COLO668 (cell line): ENCODE data around the gene AGPAT1.
"Not testable (repeated sequence)": the region's sequence is repeated elsewhere in the genome, so short reads cannot be mapped to it uniquely, and the experiment has no call there.

Experiments used
- DNase-seq: peaks from one replicate; lab custom pipeline; 2025; ENCODE audit not compliant: unreplicated experiment; lab: John Stamatoyannopoulos, UW

The AGPAT1 gene

GRCh38 chr6:32151181-32151862, 24.6 kb downstream of the AGPAT1 start:
- no peak for DNase-seq

- no peak for DNase-seq
Measured at GRCh38 chr6:32149932-32150870, 25.7 kb downstream of the AGPAT1 start.

- no peak for DNase-seq
Measured at GRCh38 chr6:32149092-32149755, 26.7 kb downstream of the AGPAT1 start.

DNA sequence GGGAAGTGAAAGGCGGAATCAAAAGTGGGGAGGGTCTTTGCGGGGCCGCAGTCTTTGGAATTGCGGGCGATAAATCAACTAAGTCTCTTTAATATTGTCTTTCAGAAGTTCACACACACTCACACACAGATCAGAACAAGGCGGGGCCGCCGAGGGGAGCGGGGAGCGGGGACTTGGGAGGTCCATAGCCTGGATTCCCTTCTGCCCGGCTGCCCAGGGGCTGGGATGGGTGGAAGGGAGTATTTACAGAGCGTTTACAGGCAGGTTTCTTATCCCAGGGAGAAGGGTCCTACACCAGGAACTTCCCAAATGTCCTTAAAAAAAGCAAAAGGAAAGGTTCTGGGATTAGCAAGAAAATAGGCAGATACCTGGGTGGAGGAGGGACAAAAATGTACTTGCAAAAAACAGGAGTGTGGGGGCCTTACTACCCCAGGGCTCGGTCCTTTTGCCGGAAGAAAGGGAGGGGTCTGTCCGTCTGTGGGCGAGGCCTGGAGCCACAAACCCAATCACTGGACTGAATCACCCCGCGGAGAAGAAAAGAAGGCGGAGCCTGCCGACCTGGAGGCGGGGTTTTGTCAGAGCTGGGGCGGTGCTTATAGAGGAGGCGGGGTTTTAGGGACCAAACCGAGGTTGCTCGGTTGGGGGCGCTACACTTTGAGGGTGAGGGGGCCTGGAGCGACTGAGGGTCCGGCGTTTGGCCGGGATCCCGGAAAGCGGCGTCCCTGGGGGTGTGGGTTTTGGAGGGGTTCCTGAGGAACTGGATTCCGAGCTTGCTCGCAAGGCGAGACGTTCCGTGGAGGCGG, 27.4 kb downstream of the AGPAT1 start:
- DNase-seq, result no peak

- no peak for DNase-seq
Measured at GRCh38 chr6:32147401-32148132, 28.3 kb downstream of the AGPAT1 start.

DNA sequence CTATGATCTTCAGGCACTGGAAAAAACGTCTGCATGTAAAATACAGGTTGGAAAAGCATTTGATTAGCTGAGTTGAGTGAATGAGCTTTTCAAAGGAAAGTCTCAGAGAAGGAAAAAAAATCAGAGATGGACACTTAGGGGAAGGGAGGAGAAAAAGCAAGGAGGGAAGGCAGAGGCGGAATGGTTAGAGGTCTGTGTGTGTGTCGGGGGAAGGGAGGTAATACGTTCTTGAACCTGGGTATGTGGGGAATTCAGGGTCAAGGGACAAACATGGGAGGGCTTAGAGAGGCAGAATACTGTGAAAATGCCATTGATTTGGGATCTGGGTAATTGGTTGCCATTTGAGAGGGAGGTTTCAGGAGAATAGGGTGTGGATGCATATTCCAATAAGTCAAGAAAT, 29.2 kb downstream of the AGPAT1 start:
- no peak for DNase-seq

DNA sequence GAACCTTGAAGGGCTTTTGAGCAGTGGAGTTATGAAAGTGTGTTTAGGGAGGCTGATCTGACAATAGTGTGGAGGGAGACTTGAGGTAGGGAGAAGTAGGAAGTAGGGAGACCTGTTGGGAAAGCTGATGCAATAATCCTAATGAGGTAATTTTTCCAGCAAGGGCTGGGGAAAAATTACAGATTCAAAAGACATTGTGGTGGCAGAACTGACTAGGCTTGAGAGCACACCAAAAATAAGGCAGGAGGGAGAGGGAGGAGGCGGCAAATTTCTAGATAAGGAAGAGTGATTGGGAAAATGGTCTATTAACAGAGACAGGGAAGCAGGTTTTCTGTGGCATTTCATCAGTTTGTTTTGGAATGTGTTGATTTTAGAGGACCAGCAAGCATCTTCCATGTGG, 29.6 kb downstream of the AGPAT1 start:
- no peak for DNase-seq

DNA sequence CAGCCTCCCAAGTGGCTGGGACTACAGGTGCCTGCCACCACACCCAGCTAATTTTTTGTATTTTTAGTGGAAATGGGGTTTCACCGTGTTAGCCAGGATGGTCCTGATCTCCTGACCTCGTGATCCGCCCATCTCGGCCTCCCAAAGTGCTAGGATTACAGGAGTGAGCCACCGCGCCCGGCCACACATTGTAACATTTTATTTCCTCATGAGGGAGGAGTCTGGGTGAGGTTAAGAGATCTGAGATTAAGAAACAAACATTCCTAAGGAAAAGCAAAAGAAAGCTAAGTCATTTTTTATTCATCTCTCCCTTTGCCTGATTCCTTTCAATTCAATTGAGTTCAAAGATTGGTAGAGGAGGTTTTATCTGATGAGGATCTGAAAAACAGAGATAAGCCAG, 31.6 kb downstream of the AGPAT1 start:
- DNase-seq, result not testable (repeated sequence)

DNA sequence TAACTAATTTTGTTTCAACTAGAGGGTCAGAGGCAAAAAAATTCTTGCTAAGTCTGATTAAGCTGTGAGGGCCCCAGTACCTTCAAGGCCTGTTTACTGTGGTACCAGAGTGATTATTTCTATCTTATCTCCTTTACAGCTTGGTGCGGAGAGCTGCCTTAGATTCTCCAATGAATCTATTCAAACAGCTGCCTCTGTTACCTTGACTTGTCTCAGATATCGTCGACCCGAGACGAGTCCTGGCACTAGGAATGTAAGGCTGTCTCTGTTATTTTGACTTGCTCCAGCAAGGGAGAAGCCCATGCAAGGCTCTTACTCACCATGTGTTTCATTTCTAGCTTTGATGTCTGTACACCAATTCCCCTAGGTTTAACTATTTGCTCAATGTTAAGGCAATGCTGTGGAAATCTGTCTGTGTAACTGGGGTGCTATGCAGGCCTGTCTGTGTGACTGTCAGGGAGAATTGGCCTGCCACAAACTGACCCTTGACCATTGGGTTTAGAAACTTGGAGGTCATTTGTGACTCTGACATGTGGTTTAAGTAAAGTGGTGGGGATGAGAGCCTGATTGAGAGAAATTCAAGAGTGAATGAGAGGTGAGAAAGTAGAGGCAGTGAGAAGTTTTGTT, 35.4 kb downstream of the AGPAT1 start:
- no peak for DNase-seq

DNA sequence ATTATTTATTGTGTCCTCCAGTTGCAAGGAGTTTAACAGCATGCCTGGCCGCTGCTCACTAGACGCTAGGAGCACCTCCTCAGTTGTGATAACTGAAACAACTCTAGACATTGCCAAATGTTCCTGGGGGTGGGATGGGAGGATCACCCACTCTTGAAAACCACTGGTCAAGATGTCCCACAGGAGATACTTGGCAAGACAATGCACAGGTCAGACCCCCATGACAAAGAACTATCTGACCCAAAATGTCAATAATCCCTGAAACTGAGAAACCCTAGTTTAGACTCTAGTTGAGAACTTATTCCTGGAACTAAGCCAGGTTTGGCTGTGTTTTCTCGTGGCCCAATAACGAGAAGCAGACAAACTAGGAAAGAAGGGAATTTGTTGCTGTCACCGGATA, 36.3 kb downstream of the AGPAT1 start:
- DNase-seq, result no peak

- DNase-seq, result no peak
Measured at GRCh38 chr6:32137454-32137853, 38.4 kb downstream of the AGPAT1 start.

- no peak for DNase-seq
Measured at GRCh38 chr6:32133786-32134185, 42.1 kb downstream of the AGPAT1 start.

DNA sequence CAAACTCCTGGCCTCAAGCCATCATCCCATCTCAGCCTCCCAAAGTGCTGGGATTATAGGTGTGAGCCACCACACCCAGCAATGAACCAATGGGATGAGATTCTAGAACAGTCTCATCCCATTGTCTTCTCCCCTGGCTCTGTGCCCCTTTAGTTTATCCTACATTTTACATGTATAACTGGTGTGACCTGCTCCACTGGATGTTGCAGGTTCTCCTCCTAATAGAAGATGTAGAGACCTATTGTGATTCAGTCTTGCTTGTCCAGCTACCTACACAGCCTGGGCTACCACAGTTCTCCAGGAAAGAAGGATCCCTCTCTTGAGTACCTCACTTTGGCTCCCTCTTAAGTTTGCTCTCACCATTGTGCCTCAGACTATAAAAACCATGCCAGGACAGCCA, 43.8 kb downstream of the AGPAT1 start:
- DNase-seq, result no peak

GRCh38 chr6:32131439-32131948, 44.4 kb downstream of the AGPAT1 start:
- DNase-seq, result no peak

DNA sequence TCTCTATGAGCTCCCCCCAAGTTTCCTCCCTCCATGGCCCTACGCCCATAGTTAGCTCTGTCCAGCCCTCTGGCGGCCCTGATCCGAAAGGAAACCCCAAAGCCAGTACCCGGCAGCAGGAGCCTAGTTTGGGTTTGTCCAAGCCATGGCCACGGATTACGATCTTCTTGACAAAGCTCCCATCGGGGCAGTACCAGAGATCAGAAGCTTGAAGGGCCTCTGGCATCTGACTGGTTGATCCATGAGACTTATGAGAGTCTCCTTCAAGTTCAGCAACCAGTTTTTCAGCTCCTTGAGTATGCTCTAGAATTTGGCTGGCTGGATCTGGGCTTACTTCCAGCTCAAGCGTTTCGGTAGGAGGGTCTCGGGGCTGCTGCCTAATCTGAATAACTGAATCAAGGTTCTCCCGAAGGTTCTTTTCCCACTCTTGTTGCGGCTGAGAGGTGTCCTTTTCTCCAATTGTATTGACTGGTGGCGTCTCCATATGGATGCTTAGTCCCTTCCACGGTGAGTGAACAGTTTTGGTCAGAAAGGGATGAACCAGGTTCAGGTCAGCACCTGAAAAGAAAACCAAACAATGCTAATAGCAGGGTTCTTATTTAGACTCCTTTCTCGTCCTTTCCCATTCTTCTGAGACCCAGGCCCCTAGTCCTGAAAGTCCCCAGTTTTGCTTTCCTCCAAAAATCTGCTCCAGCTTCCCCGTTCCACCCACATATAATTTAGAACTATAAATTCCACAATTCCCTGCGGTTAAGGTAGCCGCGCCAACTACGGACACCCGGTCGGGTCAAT, 46.4 kb downstream of the AGPAT1 start:
- DNase-seq, result no peak

DNA sequence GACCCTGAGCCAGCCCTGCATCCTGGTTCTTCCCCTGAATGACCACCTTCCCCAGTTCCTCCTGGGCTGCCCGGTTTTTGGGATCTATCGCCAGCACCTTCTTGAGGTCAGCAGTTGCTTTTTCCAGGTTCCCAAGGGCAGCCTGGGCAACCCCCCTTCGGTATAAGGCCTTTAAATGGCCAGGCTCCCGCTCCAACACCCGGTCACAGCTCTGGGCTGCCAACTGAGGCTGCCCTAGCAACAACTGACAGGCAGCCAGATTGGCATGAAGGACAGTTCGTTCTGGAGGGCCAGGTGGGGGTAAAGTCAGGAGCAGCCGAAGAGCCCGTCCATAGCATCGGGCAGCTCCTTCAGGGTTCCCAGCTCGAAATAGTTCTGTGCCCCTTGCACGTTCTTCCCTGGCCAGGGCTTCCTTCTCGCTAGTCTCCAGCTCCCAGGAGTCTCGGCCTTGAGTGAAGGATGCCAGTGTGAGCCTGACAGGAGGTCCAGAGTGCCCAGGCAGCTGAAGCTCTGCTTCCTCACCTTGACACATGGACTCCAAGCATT, 47.1 kb downstream of the AGPAT1 start:
- no peak for DNase-seq

DNA sequence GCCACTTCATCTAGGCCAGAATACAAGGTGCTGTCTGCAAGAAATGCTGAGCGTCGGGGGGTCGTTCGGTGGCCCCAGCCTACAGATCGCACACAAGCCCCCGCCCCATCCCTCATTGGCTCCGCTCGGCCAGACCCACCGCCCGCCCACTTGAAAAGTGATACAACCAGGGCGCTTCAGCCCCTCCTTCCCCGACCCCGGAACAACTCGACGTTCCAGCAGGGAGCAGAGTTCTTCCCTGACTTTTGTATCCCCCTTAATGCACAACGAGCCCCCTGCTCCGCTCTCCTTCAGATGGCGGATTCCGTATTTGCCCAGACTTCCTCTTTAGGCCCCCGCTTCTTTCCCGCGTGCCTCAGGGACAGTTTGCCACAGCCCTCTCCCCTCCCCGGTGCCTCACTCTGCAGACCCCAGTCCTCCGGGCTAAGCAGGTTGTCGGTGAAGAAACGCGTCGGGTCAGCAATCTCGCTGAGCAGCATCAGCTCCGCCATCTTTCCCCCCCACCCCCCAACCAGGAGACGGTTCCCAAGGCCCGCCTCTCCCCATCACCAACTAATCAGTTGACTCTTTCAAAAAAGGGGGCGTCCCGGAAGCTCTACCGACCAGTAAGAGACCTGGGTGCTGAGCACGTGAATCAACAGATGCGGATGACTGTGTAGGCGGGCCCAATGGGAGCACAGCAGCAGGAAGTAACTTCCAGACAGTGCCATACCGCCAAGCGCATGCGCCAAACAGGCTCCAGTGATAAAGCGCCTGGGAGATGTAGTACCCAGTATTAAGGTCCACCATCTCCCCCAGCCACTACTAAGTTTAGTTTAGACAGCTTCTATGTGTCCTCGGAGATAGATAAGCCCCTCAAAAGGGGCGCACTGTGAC, 47.9 kb downstream of the AGPAT1 start, which contains the start of gene ATF6B:
Gene ATF6B, minus strand, starts transcription at position 530 of the 876 bp plus-strand sequence. Its CDS starts 39 bp downstream, at position 491.
- DNase-seq, result peak; percentile 92

- no peak for DNase-seq
Measured at GRCh38 chr6:32127409-32127716, 48.5 kb downstream of the AGPAT1 start.
